GM19468 (cell line): ENCODE data around the gene PPP3R1.

Experiments used
- ATAC-seq: cut with Tn5 transposase; IDR thresholded peaks from one replicate; pipeline ENCODE4 v1.9.1; 2021; ENCODE audit warnings: mild to moderate bottlenecking, moderate library complexity, moderate number of reproducible peaks; ENCODE audit not compliant: unreplicated experiment; ENCODE audit errors: extremely low read depth

Gene PPP3R1

DNA sequence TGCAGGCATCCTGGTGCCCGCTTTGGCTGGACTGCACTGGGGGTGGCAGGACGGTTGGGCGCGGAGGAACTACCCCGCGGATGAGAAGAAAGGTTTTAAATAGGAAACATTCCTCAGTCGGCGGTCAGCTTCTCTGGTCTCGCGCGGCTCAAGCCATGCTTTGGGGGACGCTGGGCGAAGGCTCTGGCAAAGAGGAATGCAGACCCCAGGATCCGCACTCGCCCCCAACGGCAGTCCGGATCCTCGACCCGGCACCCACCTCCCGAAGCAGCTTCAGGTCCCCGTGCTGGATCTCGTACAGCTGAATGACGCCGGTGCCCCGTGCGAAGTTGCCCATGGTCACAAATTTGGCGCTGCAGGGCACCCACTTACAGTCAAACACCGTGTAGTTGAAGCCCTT is 95.3 kb downstream of the PPP3R1 start:
- no peak for ATAC-seq

DNA sequence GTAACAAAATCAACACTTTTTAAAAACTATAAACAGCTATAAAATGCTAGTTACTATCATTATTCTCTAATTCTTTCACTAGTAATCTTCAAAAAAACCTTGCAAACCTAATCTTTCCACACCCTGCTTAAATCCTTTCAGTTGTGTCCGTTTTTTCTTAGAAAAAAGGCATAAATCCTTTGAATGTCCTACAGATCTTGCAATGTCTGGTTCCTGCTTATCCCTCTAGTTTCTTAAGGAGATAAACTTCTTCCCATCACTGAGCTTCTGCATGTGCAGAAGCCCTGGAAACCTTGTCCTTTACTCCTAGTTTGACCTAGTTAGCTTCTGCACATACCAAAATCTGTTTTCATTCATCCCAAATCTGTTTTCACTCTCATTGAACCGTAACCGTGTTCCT is 95.9 kb downstream of the PPP3R1 start:
- no peak for ATAC-seq

- ATAC-seq: no peak
Observed at GRCh38 chr2:68155618-68156017, 96.7 kb downstream of the PPP3R1 start.

GRCh38 chr2:68152681-68153347 is 99.5 kb downstream of the PPP3R1 start:
- no peak for ATAC-seq

GRCh38 chr2:68151037-68151436 is 101.3 kb downstream of the PPP3R1 start:
- no peak for ATAC-seq

DNA sequence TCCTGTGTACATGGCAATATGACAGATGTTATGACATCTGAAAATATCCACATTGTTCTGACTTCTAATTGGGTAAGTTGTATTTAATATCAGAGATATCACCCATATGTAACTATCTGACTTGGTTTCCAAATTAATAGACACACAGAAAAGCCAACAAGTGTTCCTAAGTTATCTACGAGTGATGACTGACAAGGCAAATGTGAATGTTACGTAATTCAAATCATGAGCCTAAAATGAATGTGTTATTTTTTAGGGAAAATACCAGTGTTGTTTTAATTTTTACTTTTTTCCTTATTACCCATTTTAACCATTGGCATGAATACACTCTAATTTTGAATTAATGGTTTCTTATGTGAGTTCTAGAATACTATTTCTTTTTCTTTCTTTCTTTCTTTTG is 110.5 kb downstream of the PPP3R1 start:
- ATAC-seq: no peak

DNA sequence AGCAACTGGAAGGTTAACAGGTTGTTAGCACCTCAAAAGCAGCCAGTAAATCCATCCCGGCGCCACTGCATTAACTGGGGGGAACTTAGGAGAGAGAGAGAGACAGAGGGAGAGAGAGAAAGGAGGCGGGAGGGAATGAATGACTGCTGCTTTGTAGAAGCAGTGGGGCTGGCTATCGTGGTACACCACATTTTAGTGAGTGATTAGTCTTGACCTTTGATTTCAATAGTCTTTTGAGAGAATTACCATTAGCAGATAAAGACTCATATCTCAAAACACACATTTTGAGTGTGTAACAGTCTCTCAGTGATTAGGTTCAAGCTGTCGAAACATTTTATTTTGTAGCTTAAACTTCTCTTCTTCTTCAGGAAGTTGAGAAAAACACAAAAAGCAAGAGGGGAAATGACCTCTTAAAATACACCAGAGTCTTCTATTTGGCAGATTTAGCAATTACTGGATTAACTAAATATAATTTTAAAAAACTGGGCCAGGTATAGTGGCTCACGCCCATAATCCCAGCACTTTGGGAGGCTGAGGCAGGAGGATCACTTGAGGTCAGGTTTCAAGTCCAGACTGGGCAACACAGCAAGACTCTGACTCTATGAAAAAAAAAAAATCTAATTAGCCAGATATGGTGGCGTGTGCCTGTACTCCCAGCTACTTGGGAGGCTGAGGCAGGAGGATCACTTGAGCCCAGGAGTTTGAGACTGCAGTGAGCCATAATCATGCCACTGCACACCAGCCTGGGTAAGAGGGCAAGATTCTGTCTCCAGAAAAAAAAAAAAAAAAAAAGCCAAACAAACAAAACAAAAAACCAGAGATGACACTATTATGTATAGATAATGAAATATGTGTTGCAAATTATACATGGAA is 116.6 kb downstream of the PPP3R1 start:
- no peak for ATAC-seq

DNA sequence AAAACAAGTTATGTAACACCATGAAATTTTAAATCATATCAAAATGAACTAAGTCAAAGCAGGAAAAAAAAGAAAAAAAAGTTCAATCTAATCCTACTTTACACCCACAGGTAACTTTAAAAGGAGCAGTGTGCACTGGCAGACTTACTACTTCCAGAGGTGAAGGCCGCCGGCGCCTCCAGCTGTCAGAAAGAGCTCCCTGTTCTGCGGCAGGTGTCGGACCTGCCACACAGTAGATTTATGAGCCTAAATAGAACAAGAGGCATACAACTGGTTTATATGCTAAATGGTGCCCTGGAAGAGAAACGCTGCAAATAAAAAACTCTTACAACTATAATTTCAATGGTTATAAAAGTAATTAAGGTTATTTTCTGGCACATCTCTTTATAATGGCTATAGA is 117.8 kb downstream of the PPP3R1 start:
- ATAC-seq: no peak

DNA sequence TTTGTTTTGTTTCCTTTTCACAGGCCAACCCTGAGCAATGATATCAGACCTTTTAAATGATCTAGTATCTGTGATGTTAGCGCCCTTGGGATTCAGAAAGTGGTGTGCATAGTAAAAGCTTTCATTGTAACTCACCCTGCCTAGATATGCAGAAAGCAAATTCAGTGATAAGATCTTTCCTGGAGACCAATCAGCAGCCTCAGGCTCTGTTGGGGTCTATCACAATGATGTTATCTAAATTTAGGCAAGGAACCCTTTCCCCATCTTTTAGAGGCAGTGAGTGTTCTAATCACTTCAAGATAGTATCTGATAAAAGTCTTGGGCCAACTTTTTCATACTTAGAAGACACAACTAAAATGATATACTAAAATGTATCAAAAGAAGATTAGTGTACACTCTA is 118.2 kb downstream of the PPP3R1 start:
- no peak for ATAC-seq
